SH-SY5Y (cell line): Measurements from ENCODE around the gene KICS2.

Experiments
- GATA2 ChIP-seq: IDR thresholded peaks from 2 replicates; pipeline ENCODE4 v1.6.1; 2011; ENCODE audit warnings: mild to moderate bottlenecking, low read depth, low read length
- GATA3 ChIP-seq: IDR thresholded peaks from 2 replicates; pipeline ENCODE4 v1.6.1; 2011; ENCODE audit warnings: low read depth, mild to moderate bottlenecking, low read length, moderate library complexity

The KICS2 gene

GRCh38 chr12:64222009-64222765 is at the start of gene KICS2:
Gene KICS2, minus strand, starts transcription at chr12:64222296. Its CDS starts 59 bp downstream, at chr12:64222237.
- TF ChIP-seq GATA2 (no peak), GATA3 (no peak)

GRCh38 chr12:64270411-64270810 is 48.3 kb upstream of the KICS2 start:
- no peak for TF ChIP-seq GATA2
- no peak for TF ChIP-seq GATA3

- TF ChIP-seq GATA3 = no peak
- no peak for TF ChIP-seq GATA2
Observed at GRCh38 chr12:64269161-64269560, 47.1 kb upstream of the KICS2 start.

GRCh38 chr12:64268409-64268808 is 46.3 kb upstream of the KICS2 start:
- TF ChIP-seq GATA2 (no peak), GATA3 (no peak)

- no peak for TF ChIP-seq GATA3
- TF ChIP-seq GATA2 = no peak
Observed at GRCh38 chr12:64265839-64266238, 43.7 kb upstream of the KICS2 start.

- TF ChIP-seq GATA2 = no peak
- TF ChIP-seq GATA3 = no peak
Observed at GRCh38 chr12:64261813-64262212, 39.7 kb upstream of the KICS2 start.

GRCh38 chr12:64258576-64258975 is 36.5 kb upstream of the KICS2 start:
- TF ChIP-seq GATA3 = no peak
- no peak for TF ChIP-seq GATA2

- no peak for TF ChIP-seq GATA2
- TF ChIP-seq GATA3 = no peak
Observed at GRCh38 chr12:64256166-64256800, 34.2 kb upstream of the KICS2 start.

- no peak for TF ChIP-seq GATA3
- TF ChIP-seq GATA2 = no peak
Observed at GRCh38 chr12:64255249-64255648, 33.2 kb upstream of the KICS2 start.

GRCh38 chr12:64253356-64253755 is 31.3 kb upstream of the KICS2 start:
- TF ChIP-seq GATA2 = no peak
- no peak for TF ChIP-seq GATA3

GRCh38 chr12:64252681-64253080 is 30.6 kb upstream of the KICS2 start:
- TF ChIP-seq GATA3 (no peak), GATA2 (no peak)

GRCh38 chr12:64243809-64244208 is 21.7 kb upstream of the KICS2 start:
- no peak for TF ChIP-seq GATA2
- no peak for TF ChIP-seq GATA3

GRCh38 chr12:64240781-64241180 is 18.7 kb upstream of the KICS2 start:
- TF ChIP-seq GATA3 (no peak), GATA2 (no peak)

- TF ChIP-seq GATA2 = no peak
- no peak for TF ChIP-seq GATA3
Observed at GRCh38 chr12:64237382-64237781, 15.3 kb upstream of the KICS2 start.

GRCh38 chr12:64236549-64236948 is 14.5 kb upstream of the KICS2 start:
- TF ChIP-seq GATA2 = no peak
- no peak for TF ChIP-seq GATA3
